ENCODE measurements around the gene RAB17. TPM values are rescaled to one million over a fixed set of nuclear protein-coding genes. Genes with fewer than 3 reads are reported as not detected.

RAB17 gene
- polyA plus RNA-seq (2013, experiment 1 of 2): 0.44 TPM
- polyA plus RNA-seq (2013, experiment 2 of 2): 1.1 TPM

- H3K4me3 ChIP-seq (ENCODE audit: extremely low read depth, insufficient read depth, low read length, poor library complexity, severe bottlenecking): no peak within 1 kb of the TSS
- peaks cover 44% of the 10 kb centered on the region for H3K4me1 ChIP-seq (ENCODE audit: control insufficient read depth, insufficient read depth, low read length, poor library complexity, severe bottlenecking)
- H3K27ac ChIP-seq (ENCODE audit: low read depth, low read length, severe bottlenecking): no peak within 1 kb of the TSS
- H3K9me3 ChIP-seq (ENCODE audit: control insufficient read depth, low read length): peaks cover 12% of the 10 kb centered on the region
- 82 to 91% methylated on average over 14 to 15 of the region's 16 CpGs for WGBS, 2 experiments (ENCODE audit: insufficient coverage in 2 of 2)
- H3K36me3 ChIP-seq (ENCODE audit: control insufficient read depth, insufficient read depth, low read length): no peaks in the 10 kb centered on the region
Measured at GRCh38 chr2:237590272-237591140, at the start of gene RAB17. TSS of gene RAB17 (minus strand) at chr2:237590734. CDS start at chr2:237586154, 4,580 bp downstream.

GRCh38 chr2:237639836-237640220, 49.3 kb upstream of the RAB17 start:
- Histone ChIP-seq H3K4me3 (ENCODE audit: extremely low read depth, insufficient read depth, low read length, poor library complexity, severe bottlenecking) (no peak overlapping the region), H3K27ac (ENCODE audit: low read depth, low read length, severe bottlenecking) (no peak overlapping the region), H3K9me3 (ENCODE audit: control insufficient read depth, low read length) (peaks cover 10% of the 10 kb centered on the region), H3K4me1 (ENCODE audit: control insufficient read depth, insufficient read depth, low read length, poor library complexity, severe bottlenecking) (no peaks in the 10 kb centered on the region), H3K36me3 (ENCODE audit: control insufficient read depth, insufficient read depth, low read length) (peaks cover 41% of the 10 kb centered on the region)
- 96% methylated on average over 5 to 6 of the region's 6 CpGs for WGBS, 2 experiments (ENCODE audit: insufficient coverage in 2 of 2)

- no peak overlapping the region for H3K4me3 ChIP-seq (ENCODE audit: extremely low read depth, insufficient read depth, low read length, poor library complexity, severe bottlenecking)
- peaks cover 16% of the 10 kb centered on the region for H3K9me3 ChIP-seq (ENCODE audit: control insufficient read depth, low read length)
- no peaks in the 10 kb centered on the region for H3K4me1 ChIP-seq (ENCODE audit: control insufficient read depth, insufficient read depth, low read length, poor library complexity, severe bottlenecking)
- 94 to 97% methylated on average over 8 to 9 of the region's 11 CpGs for WGBS, 2 experiments (ENCODE audit: insufficient coverage in 2 of 2)
- H3K36me3 ChIP-seq (ENCODE audit: control insufficient read depth, insufficient read depth, low read length): peaks cover 42% of the 10 kb centered on the region
- no peak overlapping the region for H3K27ac ChIP-seq (ENCODE audit: low read depth, low read length, severe bottlenecking)
Measured at GRCh38 chr2:237639052-237639835, 48.7 kb upstream of the RAB17 start.

- Histone ChIP-seq H3K36me3 (ENCODE audit: control insufficient read depth, insufficient read depth, low read length) (peaks cover 52% of the 10 kb centered on the region), H3K4me1 (ENCODE audit: control insufficient read depth, insufficient read depth, low read length, poor library complexity, severe bottlenecking) (no peaks in the 10 kb centered on the region), H3K4me3 (ENCODE audit: extremely low read depth, insufficient read depth, low read length, poor library complexity, severe bottlenecking) (no peak overlapping the region), H3K27ac (ENCODE audit: low read depth, low read length, severe bottlenecking) (no peak overlapping the region), H3K9me3 (ENCODE audit: control insufficient read depth, low read length) (peaks cover 19% of the 10 kb centered on the region)
- 97 to 100% methylated on average over 5 of the region's 8 CpGs for WGBS, 2 experiments (ENCODE audit: insufficient coverage in 2 of 2)
Measured at GRCh38 chr2:237638176-237638575, 47.6 kb upstream of the RAB17 start.

- no peak overlapping the region for H3K4me3 ChIP-seq (ENCODE audit: extremely low read depth, insufficient read depth, low read length, poor library complexity, severe bottlenecking)
- 90% methylated on average over 2 of the region's 3 CpGs; no CpG with 5 or more reads in 1 of the 2 experiments for WGBS, 2 experiments (ENCODE audit: insufficient coverage in 2 of 2)
- no peaks in the 10 kb centered on the region for H3K4me1 ChIP-seq (ENCODE audit: control insufficient read depth, insufficient read depth, low read length, poor library complexity, severe bottlenecking)
- peaks cover 54% of the 10 kb centered on the region for H3K36me3 ChIP-seq (ENCODE audit: control insufficient read depth, insufficient read depth, low read length)
- no peak overlapping the region for H3K27ac ChIP-seq (ENCODE audit: low read depth, low read length, severe bottlenecking)
- peaks cover 19% of the 10 kb centered on the region for H3K9me3 ChIP-seq (ENCODE audit: control insufficient read depth, low read length)
Measured at GRCh38 chr2:237637429-237638135, 47.0 kb upstream of the RAB17 start.

GRCh38 chr2:237636578-237636977, 46.0 kb upstream of the RAB17 start:
- Histone ChIP-seq H3K4me1 (ENCODE audit: control insufficient read depth, insufficient read depth, low read length, poor library complexity, severe bottlenecking) (peaks cover 1% of the 10 kb centered on the region), H3K9me3 (ENCODE audit: control insufficient read depth, low read length) (peaks cover 19% of the 10 kb centered on the region), H3K36me3 (ENCODE audit: control insufficient read depth, insufficient read depth, low read length) (peaks cover 54% of the 10 kb centered on the region), H3K4me3 (ENCODE audit: extremely low read depth, insufficient read depth, low read length, poor library complexity, severe bottlenecking) (no peak overlapping the region), H3K27ac (ENCODE audit: low read depth, low read length, severe bottlenecking) (no peak overlapping the region)
- WGBS, 2 experiments (ENCODE audit: insufficient coverage in 2 of 2): 75 to 92% methylated on average over 1 of the region's 1 CpG

- peaks cover 15% of the 10 kb centered on the region for H3K9me3 ChIP-seq (ENCODE audit: control insufficient read depth, low read length)
- H3K4me3 ChIP-seq (ENCODE audit: extremely low read depth, insufficient read depth, low read length, poor library complexity, severe bottlenecking): no peak overlapping the region
- H3K4me1 ChIP-seq (ENCODE audit: control insufficient read depth, insufficient read depth, low read length, poor library complexity, severe bottlenecking): peaks cover 24% of the 10 kb centered on the region
- 96 to 97% methylated on average over 8 of the region's 10 CpGs for WGBS, 2 experiments (ENCODE audit: insufficient coverage in 2 of 2)
- peaks cover 57% of the 10 kb centered on the region for H3K36me3 ChIP-seq (ENCODE audit: control insufficient read depth, insufficient read depth, low read length)
- H3K27ac ChIP-seq (ENCODE audit: low read depth, low read length, severe bottlenecking): no peak overlapping the region
Measured at GRCh38 chr2:237633061-237633561, 42.6 kb upstream of the RAB17 start.

GRCh38 chr2:237631801-237632585, 41.5 kb upstream of the RAB17 start:
- Histone ChIP-seq H3K4me3 (ENCODE audit: extremely low read depth, insufficient read depth, low read length, poor library complexity, severe bottlenecking) (no peak overlapping the region), H3K9me3 (ENCODE audit: control insufficient read depth, low read length) (peaks cover 15% of the 10 kb centered on the region), H3K36me3 (ENCODE audit: control insufficient read depth, insufficient read depth, low read length) (peaks cover 57% of the 10 kb centered on the region), H3K27ac (ENCODE audit: low read depth, low read length, severe bottlenecking) (no peak overlapping the region), H3K4me1 (ENCODE audit: control insufficient read depth, insufficient read depth, low read length, poor library complexity, severe bottlenecking) (peaks cover 24% of the 10 kb centered on the region)
- 97 to 98% methylated on average over 16 to 19 of the region's 19 CpGs for WGBS, 2 experiments (ENCODE audit: insufficient coverage in 2 of 2)

GRCh38 chr2:237631007-237631785, 40.7 kb upstream of the RAB17 start:
- Histone ChIP-seq H3K9me3 (ENCODE audit: control insufficient read depth, low read length) (peaks cover 15% of the 10 kb centered on the region), H3K27ac (ENCODE audit: low read depth, low read length, severe bottlenecking) (no peak overlapping the region), H3K36me3 (ENCODE audit: control insufficient read depth, insufficient read depth, low read length) (peaks cover 52% of the 10 kb centered on the region), H3K4me1 (ENCODE audit: control insufficient read depth, insufficient read depth, low read length, poor library complexity, severe bottlenecking) (peaks cover 24% of the 10 kb centered on the region), H3K4me3 (ENCODE audit: extremely low read depth, insufficient read depth, low read length, poor library complexity, severe bottlenecking) (no peak overlapping the region)
- 93 to 97% methylated on average over 13 to 14 of the region's 14 CpGs for WGBS, 2 experiments (ENCODE audit: insufficient coverage in 2 of 2)
